ENCODE data around the gene SMPDL3A. TPM values are rescaled to one million over a fixed set of nuclear protein-coding genes. Genes with fewer than 3 reads are reported as not detected.
"Not testable (repeated sequence)": the region's sequence is repeated elsewhere in the genome, so short reads cannot be mapped to it uniquely, and the experiment has no call there.

SMPDL3A gene, protein sequence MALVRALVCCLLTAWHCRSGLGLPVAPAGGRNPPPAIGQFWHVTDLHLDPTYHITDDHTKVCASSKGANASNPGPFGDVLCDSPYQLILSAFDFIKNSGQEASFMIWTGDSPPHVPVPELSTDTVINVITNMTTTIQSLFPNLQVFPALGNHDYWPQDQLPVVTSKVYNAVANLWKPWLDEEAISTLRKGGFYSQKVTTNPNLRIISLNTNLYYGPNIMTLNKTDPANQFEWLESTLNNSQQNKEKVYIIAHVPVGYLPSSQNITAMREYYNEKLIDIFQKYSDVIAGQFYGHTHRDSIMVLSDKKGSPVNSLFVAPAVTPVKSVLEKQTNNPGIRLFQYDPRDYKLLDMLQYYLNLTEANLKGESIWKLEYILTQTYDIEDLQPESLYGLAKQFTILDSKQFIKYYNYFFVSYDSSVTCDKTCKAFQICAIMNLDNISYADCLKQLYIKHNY
- polyA plus RNA-seq (2014; cell fraction: cytosol; rRNA removed), result 4.3 and 4.4 TPM in 2 replicates
- polyA plus RNA-seq (2014; cell fraction: nucleus; rRNA removed), result 3.9 and 6.2 TPM in 2 replicates

DNA sequence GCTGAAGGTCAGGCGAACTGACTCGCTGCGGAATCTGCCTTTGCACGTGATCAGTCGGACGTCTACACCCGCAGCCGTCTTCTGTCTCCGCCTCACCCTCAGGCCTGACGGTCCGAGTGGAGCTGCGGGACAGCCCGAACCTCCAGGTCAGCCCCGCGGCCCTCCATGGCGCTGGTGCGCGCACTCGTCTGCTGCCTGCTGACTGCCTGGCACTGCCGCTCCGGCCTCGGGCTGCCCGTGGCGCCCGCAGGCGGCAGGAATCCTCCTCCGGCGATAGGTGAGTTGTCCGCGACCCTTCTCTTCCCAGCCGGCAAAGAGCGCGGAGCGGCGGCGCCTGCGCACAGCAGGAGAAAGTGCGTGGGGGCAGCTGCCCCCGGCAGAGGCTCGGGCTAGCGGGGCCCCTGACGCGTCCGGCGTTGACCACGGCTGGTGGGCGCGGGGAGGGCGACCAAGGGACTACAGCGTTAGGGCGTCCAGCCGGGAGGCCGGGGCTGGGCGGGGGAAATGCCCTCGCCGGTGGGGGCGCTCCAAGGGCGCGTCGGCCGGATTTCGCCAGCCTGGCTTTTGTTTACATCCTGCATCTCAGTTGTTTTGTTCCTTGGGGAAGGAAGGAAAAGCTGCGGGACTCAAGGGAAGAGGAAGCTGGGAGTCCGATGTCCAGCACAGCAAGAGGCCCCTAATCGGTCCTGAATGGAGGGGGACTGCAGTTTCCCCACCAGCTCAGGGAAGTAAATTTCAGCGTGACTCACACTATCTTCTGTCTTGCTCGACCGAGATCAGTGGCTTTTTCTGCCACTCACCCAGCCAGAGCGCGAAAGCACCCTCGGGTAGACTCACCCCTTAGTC lies at the start of gene SMPDL3A:
TSS of gene SMPDL3A (plus strand) at position 77 of the 846 bp plus-strand sequence. CDS start at position 166, 89 bp downstream.
- DNase-seq (ENCODE audit: low spot score), result peak; percentile 83

DNA sequence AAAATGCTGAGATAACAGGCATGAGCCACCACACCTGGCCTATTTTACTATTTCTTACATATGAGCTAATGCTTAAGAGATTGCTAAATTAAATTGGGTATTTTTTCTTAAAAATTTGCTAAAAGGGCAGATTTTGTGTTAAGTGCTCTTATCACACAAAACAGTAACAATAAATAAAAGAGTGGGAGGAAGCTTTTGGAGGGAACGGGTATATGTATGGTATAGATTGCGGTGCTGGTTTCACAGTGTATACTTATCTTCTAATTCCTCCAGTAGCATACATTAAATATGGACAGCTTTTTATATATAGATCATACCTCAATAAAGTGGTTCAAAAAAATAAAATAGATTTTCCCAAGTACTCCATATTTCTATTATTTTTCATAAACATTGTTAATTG lies 49.0 kb upstream of the SMPDL3A start:
- DNase-seq (ENCODE audit: low spot score), result no peak

DNA sequence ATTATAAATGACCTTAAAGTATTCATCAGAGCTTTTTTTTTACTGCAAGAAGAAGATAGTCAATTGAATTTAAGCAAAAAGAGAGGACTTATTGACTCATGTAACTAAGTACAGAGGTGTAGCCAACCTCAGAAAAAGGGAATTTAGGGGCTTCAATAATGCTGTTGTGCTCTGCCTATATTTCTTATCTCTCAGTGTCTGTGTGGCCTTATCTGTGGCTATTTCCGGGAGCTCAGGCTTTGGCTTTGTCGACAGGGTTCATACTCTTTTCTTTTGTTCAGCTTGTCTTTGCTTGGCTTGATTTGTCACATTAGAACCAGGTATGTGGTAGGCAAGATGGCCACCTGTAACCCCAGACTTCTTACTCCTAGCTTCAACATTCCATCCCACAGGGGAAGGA lies 48.1 kb upstream of the SMPDL3A start:
- no peak for DNase-seq (ENCODE audit: low spot score)

DNA sequence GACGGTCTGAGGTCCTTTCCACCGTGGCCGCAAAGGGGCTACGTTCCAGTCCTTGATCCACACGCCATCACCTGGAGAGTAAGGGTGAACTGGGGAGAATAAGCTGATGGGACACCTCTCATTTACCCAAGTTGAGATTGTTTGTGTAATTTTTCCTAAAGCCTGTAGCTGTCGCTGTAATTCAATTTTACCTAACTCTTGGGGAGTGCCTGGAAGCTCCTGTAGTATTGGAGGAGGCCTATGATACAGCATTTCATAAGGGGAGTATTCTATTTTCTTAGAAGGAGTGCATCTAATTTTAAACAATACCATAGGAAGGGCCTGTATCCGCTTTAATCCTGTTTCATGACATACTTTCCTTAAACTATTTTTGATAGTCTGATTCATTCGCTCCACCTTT lies 44.8 kb upstream of the SMPDL3A start:
- not testable (repeated sequence) for DNase-seq (ENCODE audit: low spot score)

DNA sequence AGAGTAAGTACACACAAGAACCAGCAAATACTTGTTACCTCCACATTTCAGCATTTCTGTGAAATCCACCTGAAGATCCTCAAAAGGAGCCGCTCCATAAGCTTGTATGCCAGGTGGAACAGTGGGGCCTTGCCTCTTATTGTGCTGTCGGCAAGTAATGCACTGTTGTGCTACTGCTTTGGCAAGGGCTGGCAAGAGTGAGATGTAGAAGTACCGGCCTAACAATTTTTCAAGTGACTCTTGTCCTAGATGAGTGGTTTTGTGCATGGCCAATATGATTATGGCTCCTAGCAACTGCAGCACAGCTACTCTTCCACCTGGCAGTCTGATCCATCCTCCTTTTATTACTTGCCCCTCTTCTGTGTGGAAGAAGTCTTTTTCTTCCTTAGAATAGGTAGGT lies 44.2 kb upstream of the SMPDL3A start:
- not testable (repeated sequence) for DNase-seq (ENCODE audit: low spot score)

DNA sequence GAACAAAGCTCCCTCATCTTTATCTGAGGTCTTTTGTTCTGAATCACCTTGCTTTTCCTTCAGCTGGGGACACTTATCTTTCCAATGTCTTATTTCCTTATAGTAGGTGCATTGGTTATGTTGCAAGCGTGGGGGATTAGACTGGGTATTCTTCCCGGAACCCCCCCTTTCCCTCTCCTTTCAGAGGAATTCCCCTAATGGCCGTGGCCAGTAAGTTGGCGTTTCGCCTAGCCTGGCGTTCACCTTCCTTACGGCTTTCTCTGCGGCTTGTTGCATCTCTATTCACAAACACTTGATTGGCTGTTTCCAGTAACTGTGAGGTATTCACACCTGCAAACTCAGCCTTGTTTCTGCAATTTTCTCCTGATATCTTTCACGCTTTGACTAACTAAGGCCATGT lies 42.4 kb upstream of the SMPDL3A start:
- no peak for DNase-seq (ENCODE audit: low spot score)

DNA sequence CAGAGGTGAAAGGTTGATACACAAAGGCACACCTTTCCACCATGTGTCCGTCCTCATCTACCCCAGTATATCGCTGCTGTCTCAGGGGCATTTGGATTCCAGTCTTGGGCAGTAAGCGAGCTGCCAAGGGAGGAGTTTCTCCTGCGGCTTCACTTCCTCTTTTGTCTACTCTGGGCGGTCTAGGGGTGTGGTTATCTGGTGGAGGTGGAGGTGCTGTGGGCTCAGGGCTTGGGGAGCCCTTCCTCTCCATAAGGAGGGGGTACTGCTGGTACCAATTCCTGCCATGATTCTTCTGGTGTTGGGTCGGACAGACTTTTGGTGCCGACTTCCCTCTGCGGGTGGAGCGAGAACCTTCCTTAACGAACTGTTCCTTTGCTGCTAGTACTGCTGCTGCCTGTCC lies 41.5 kb upstream of the SMPDL3A start:
- DNase-seq (ENCODE audit: low spot score), result no peak

DNA sequence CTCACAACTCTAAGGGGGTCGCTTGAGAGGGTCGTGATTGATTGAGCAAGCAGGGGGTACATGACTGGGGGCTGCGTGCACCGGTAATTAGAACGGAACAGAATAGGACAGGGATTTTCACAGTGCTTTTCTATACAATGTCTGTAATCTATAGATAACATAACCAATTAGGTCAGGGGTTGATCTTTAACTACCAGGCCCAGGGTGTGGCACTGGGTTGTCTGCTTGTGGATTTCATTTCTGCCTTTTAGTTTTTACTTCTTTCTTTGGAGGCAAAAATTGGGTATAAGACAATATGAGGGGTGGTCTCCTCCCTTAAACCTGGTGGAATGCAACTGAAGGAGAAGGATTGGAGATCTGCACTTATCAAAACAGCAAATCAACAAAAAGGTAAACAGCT lies 40.1 kb upstream of the SMPDL3A start:
- DNase-seq (ENCODE audit: low spot score), result not testable (repeated sequence)

DNA sequence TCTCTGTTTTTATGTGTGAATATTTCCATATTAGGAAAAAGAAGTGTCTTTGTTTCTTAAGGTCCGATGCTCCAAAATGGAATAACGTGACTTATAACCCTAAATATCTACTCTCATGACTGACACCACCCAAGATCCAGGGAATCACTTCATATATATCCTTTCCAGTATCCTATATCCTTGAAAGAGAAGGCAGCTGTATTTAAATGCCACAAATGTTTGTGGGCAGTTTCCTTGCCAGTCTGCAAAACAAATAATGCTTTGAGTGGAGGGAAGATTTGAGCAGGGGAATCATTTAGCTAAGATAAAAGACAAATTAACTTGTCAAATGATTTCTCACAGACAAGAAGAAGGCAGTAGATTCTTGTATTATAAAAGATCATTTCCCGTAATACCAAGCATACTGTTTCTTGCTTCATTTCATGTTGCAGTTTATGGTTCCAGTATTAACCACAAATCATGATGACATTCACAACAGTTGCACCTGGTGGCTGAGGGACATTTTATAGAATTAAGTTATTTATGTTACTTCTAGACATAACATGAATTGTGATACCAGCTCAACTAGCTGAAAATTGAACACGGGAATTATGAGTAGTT lies 39.5 kb upstream of the SMPDL3A start:
- no peak for DNase-seq (ENCODE audit: low spot score)

DNA sequence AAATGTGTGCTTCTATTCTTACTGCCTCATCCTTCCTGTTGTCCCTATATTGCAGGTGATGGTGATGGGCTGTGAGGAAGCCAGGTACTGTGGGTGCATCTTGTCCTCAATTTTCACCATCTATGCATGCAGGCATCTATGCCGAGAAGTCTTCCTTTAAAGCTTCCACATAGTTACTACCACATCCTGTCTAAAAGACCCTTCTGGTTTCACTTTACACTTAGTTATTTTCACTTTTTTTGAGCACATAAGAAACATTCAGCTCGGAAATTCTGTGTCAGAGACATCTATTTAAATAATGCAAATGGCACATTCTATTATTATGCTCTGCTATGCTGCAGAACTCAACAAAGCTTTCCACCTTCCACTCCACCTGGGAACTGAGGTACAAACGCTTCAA lies 37.7 kb upstream of the SMPDL3A start:
- DNase-seq (ENCODE audit: low spot score), result no peak

DNA sequence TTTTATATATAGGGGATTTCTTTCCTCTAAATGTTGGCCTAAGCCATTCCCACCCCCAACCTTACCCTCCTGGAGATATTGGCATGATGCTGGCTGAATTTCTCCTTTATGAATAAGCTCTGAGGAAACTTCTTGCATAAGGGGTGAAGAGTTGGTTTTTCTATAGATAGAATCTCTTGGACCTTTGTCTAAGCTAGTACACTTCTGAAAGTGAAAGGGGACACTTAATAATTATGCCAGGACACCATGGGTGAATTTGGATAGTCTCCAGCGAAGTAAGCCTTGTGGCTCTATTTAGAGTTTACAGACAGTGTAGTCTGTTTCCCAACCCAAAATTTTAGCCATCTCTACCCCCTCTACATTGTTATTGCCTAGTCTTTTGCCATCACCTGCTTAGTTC lies 36.6 kb upstream of the SMPDL3A start:
- DNase-seq (ENCODE audit: low spot score), result no peak

DNA sequence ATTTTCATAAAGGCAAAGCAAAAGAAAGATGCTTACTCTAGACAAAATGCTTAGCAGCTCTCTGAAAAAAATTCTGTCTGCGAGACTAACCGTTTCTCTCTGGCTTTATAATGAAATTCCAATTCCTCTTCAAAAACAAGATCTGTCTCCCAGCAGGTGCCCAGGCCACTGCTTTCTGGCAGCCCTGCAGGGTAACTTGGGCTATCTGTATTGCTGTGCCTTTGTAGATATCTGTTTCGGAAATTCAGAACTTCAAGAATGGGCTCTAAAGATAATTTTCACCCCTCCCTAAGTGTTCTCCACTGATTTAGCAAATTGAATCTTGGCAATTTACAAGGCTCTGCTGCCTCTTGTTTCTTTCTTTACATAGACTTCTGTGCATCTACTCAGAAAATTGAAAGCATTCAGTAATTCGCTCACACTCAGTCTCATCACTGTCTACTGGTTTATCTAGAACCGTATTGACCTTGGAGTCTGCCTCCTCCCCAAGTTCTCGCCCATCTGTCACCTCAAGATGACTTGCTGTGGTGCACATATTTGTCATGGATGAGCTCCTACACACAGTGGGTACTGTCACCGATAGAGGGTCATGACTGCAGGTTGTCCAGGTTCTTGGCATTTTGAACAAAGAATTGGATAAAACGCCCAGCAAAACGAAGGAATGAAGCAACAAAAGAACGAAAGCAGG lies 35.9 kb upstream of the SMPDL3A start:
- DNase-seq (ENCODE audit: low spot score), result no peak

DNA sequence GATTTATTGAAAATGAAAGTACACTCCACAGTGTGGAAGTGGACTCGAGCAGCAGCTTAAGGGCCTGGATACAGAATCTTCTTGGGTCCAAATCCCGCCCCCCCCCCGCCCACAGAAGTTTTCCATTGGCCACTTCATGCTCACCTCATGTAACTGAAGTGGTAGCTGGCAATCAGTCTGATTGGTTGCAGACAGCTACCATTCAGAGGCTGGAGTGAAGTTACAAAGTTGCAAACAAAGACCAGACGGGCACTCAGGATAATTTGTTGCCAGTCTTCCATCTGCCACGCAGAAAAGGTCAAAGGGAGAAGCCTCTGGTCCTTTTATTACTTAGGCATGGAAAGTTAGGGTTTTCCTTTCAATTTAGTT lies 35.4 kb upstream of the SMPDL3A start:
- DNase-seq (ENCODE audit: low spot score), result no peak

DNA sequence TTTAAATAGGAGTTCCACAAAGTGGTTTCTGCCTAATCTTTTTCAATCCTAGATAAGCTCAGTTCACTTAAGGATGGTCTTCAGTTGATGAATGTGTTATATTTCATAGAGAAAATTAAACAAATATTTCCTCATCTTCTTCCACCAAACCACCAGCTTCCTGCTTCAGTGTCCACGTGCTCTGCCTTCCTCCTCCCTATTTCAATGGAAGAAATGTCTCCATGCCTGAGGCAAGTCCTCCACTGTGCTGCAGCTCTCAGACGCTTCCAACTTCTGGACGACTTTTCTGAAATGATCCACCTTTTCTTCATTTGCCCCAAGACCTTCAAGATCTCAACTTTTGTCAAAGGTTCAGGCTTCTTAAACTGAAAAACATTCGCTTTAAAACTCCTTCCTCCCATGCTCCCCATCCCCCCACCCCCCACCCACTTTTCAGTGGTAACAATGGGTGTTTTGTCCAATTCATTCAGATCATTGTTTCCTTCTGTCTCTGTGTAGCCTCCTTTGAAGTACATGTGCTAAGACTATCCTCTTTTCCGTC lies 34.8 kb upstream of the SMPDL3A start:
- DNase-seq (ENCODE audit: low spot score), result no peak

DNA sequence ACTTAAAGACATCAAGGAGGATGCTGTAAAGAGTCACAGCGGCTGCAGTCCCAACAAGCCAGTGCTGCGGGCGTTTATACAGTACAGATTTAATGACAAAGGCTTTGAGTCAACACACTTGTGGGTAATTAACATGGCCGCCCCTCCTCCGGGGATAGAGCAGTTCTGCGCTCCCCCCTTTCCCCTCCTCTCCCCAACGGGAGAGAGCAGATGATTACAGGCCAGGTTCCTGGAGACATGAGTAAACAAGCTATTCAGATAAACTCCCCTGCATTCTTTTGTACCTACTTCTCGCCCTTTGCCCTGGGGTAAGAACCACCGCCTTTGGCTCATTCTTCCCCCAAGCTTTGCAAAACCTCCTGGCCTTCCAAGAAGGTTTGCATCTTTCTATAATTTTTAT lies 33.2 kb upstream of the SMPDL3A start:
- DNase-seq (ENCODE audit: low spot score), result no peak

DNA sequence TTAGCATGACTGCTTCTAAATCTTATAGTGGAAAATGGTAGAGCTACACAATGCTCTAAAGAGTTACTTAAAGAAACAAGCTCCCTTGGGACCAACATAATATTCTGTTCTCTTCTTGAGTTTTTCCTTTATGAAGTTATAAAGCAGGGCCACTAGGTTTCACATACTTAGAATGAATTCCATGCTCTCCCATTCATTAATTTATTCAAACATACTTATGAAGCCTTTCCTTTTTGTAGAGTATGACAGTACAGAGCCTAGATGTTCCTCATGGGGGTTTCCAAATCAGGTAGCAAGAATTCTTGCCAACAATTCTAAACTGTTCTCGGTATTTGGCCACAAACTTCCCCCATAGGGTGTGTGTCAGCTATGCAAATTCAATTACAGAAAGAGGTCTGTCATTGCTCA lies 30.1 kb upstream of the SMPDL3A start:
- peak; percentile 50 for DNase-seq (ENCODE audit: low spot score)

DNA sequence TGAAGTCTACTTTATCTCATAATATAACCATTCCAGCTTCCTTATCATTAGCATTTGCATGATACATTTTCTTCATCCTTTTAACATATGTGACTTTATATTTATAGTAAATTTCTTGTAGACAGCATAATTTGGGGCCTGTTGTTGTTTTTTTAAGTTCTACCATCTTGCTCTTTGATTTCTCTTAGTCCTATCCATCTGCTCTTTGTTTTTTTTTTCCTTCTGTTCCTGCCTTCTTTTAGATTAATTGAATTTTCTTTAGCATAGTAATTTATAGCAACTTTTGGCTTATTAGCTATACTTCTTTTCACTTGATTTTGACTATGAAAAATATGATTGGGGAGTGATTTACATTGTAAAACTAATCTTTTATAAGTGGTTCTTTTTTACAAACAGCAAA lies 28.7 kb upstream of the SMPDL3A start:
- DNase-seq (ENCODE audit: low spot score), result no peak

DNA sequence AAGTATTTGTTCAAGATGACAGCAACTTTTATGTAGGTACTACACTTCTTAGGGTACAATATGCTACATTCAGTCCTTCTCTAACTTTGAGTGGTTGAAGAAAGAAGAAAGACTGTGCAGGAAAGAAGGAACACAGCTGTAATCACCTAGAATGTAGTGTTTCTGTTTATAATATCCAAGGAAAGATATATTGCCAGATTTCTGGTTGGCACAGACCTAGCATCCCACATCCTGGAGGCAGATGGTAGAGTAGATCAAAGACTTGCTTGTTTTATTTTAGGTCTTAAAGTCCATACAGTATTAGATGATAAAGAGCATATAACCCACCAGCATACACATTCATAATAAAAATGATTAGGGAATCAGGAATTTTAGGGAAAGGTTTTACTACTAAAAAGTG lies 22.8 kb upstream of the SMPDL3A start:
- no peak for DNase-seq (ENCODE audit: low spot score)

DNA sequence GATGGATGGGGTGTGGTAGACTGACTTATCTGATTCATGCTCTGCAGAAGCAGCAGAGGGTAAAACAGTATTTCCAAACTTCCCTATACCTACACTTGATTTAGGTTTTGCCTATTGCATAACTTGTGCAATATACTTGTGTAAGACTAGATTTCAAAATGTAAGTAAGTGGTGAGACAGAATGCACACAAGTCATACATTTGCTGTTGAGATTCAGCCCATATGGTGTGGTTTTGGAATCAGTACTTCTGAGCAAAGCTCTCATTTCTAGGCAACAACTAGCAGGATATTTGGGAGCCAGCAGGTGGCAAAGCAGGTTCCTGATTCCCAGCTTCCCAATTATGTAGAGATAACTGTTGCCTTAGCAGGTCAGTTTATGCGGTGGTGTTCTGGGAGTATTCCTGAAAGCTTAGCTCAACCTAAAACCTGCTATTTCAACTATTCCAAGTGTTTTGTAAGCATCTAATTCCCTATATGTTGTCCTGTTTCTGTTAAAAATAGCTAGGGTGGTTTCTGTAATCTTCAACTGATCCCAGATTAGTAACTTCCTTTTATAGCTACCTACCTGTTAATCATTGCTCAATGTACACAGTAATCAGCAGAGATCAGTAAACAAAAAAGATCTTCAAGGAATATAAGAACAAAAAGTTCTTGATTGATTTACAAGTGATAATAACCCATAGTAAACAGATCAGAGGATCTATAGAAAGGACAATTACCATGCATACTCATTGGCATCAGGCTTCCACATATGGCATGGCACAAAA lies 18.0 kb upstream of the SMPDL3A start:
- DNase-seq (ENCODE audit: low spot score), result no peak

DNA sequence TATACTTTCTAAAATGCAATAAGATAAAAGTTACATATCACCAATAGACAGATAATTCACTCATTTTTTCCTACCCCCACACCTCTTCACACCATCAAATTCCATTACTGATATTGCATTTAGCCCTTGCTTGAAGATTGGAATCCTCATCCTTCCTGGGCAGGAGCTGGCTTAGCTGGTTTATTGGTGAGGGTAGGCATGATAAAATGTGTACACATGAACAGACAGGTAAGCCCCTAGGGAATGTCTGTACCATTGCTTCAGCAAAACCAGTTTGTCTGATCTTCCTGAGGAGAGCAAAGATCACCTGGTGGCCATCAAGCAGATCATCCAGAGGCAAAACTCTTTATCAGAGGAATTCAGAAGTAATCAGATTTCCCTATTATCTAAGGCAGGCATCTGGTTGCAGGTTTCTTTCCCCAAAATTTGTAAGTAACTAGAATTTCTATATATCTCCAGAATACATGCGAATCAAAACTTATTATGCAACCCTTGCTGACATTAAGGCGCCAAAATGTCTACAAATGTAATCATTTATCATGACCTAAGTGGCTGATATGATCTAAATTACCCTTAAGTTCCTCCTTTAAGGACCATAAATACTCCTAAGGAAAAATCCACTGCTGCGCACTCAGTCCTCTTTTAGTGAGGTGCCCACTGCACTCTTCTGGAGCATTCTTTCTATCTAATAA lies 16.2 kb upstream of the SMPDL3A start:
- DNase-seq (ENCODE audit: low spot score), result peak; percentile 84
